IgD-negative memory B cell (primary cell): ENCODE results near the gene EMC10. TPM values are rescaled to one million over a fixed set of nuclear protein-coding genes. Genes with fewer than 3 reads are reported as not detected.
"Not testable (repeated sequence)": the region's sequence is repeated elsewhere in the genome, so short reads cannot be mapped to it uniquely, and the experiment has no call there.

Experiments used
- H3K27ac Mint-ChIP-seq, 3 donors: one replicate each; pipeline ENCODE4 v1.8.0; 2020 to 2022; ENCODE audit warnings: mild to moderate bottlenecking in 3 of 3, mixed read lengths in 3 of 3, moderate library complexity in 1 of 3
- H3K27me3 Mint-ChIP-seq: one replicate; pipeline ENCODE4 v1.8.0; 2021; ENCODE audit warnings: mixed read lengths
- H3K36me3 Mint-ChIP-seq: one replicate; pipeline ENCODE4 v1.8.0; 2020; ENCODE audit warnings: mild to moderate bottlenecking, mixed read lengths
- H3K4me1 Mint-ChIP-seq, 3 donors: one replicate each; pipeline ENCODE4 v1.8.0; 2020 to 2022; ENCODE audit warnings: mixed read lengths in 3 of 3, mild to moderate bottlenecking in 1 of 3
- H3K4me3 Mint-ChIP-seq, 4 donors: one replicate each; pipeline ENCODE4 v1.8.0; 2020 to 2022; ENCODE audit warnings: mild to moderate bottlenecking in 4 of 4, mixed read lengths in 4 of 4, moderate library complexity in 3 of 4
- H3K9me3 Mint-ChIP-seq, 3 donors: one replicate each; pipeline ENCODE4 v1.8.0; 2020 to 2021; ENCODE audit warnings: mixed read lengths in 3 of 3, mild to moderate bottlenecking in 1 of 3
- polyA plus RNA-seq: library from polyadenylated mRNA; unstranded; fragments of 300-500 nt; fragmentation: Illumina TruSeq; gene quantifications from one replicate; pipeline ENCODE4 v1.2.3, GENCODE V29; 2021

EMC10 gene
- polyA plus RNA-seq, 1 donor from 2014 or later, result 8.7 TPM

DNA sequence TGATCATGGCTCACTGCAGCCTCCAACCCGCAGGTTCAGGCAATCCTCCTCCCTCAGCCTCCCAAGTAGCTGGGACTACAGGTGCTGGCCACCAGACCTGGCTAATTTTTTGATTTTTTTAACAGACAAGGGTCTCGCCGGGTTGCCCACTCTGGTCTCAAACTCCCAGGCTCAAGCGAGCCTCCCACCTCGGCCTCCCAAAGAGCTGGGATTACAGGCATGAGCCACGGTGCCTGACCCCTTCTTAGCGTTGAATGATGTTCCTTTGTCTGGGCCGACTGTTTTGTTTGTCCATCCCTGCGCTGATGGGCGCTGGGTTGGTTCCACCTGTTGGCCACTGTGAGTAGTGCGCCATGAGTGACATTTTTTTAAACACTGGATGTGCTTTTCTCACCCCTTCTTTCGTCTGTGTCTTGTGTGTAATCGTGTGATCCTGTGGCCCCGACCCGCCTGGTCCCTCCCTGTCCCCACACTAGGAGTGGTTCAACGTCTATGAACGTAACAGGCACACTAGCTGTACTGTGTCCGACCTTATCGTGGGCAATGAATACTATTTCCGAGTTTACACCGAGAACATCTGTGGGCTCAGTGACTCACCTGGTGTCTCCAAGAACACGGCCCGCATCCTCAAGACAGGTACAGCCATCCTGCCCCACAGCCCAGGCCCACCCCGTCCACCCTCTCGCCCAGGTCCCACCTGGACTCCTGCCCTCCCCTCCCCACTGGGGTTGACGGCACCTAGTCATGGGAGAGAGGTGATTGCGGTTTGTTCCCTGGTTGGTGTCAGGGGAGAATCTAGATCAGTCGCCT, 15.0 kb upstream of the EMC10 start:
- Mint-ChIP-seq H3K4me1 (peaks cover 11 to 12% (median 12%) of the 10 kb centered on the region in 3 donors), H3K27me3 (peaks cover 5% of the 10 kb centered on the region), H3K36me3 (peaks cover 2% of the 10 kb centered on the region)

DNA sequence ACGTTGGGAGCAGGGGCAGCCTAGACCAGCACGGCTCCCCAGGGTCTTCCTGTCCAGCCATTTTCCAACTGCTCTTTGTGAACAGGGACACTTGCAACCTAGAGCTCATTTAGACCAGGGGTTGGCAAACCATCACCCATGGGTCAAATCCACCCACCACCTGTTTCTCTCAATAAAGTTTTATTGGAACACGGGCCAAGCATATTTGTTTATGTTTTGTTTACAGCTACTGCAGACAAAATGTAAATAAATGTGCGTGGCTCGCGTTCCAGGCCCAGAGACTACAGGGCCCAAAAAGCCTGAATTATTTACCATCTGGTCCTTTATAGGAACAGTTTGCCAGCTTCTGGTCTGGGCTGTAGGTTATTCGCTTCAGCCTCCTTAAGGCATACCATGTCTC, 13.3 kb upstream of the EMC10 start:
- Mint-ChIP-seq H3K27me3 (peaks cover 5% of the 10 kb centered on the region), H3K36me3 (no peaks in the 10 kb centered on the region), H3K4me1 (peaks cover 11 to 12% (median 12%) of the 10 kb centered on the region in 3 donors), H3K4me3 (peak overlapping the region in 1 of 4 donors; percentile 13), H3K27ac (peak overlapping the region in 1 of 3 donors; percentile 7), H3K9me3 (no peaks in the 10 kb centered on the region)

More for the DNA sequence above, 15.0 kb upstream of the EMC10 start:
- H3K27ac Mint-ChIP-seq, result peak overlapping the region in 2 of 3 donors; percentile 32 to 36
- no peaks in the 10 kb centered on the region for H3K9me3 Mint-ChIP-seq
- peak overlapping the region in 2 of 4 donors; percentile 31 to 85 for H3K4me3 Mint-ChIP-seq

DNA sequence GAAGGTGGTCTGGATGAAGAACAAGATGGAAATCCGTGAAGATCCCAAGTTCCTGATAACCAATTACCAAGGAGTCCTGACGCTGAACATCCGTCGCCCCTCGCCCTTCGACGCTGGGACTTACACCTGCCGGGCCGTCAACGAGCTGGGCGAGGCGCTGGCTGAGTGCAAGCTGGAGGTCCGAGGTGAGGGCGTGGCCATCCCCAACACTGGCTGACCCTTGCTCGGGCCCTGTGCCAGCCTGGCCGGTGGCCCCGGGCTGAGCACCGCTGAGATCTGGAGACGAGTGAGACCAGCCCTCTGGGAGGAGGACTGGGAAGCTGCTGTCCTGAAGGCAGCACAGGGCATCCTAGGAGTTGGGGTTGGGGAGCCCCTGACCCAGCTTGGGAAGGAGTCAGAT, 12.0 kb upstream of the EMC10 start:
- H3K27me3 Mint-ChIP-seq, result peaks cover 5% of the 10 kb centered on the region
- no peaks in the 10 kb centered on the region for H3K36me3 Mint-ChIP-seq
- no peaks in the 10 kb centered on the region for H3K9me3 Mint-ChIP-seq
- peak overlapping the region in 1 of 3 donors; percentile 31 for H3K27ac Mint-ChIP-seq
- H3K4me3 Mint-ChIP-seq, result peak overlapping the region in 1 of 4 donors; percentile 29
- H3K4me1 Mint-ChIP-seq, result peaks cover 11 to 12% (median 12%) of the 10 kb centered on the region in 3 donors

DNA sequence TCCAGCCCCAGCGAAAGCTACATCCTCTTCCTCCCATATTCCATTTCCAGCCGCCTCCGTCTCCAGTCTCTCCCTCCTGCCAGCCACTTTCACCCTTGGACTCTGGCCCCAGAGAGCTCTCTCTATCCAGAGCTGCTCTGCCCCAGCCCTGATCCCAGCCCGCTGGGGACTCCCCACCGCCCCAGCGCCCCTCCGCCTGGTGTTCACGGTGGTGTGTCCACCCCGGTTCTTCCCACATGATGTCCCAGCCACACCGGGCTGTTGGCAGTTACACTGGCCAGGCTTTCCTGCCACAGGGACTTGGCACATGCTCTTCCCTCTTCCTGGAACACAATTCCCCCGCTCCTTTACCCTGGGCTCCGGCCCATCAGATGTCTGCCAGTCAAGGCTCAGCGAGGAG, 11.3 kb upstream of the EMC10 start:
- Mint-ChIP-seq H3K36me3 (no peaks in the 10 kb centered on the region), H3K4me1 (peaks cover 10 to 11% (median 10%) of the 10 kb centered on the region in 3 donors), H3K27ac (no peak overlapping the region), H3K27me3 (peaks cover 5% of the 10 kb centered on the region), H3K4me3 (no peak overlapping the region), H3K9me3 (no peaks in the 10 kb centered on the region)

DNA sequence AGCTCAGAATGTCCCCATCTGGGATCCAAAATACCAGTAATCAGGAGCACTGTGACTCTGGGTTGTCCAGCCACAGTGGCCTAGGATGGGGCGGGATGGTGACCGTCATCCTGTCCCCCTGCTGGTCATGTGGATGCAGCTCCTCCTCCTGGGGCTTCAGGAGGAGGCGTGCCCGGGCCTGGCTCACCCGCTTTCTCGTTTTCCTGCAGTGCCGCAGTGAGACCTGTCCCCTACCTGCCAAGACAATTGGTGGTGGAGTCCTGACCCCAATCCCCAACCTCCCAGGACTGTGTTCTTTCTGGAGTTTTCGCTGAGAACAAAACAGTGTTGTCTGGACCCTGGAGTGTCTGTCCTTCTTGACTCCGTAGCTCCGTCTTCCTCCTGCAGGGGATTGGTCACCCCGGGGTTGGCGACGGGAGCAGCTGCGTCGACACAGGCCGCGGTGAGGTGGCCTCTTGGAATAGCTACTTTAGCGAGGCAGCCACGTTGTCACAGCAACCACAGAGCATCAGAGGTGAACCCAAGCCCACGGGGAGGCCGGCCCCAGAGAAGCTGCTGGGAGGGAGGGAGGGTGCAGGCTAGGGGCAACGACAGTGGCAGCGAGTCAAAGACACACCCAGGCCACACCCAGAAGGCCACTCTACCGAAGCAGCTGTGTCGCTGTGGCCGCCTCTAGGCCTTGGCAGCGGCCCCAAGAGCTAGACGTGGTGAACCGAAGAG, 10.2 kb upstream of the EMC10 start:
- Mint-ChIP-seq H3K27me3 (peaks cover 5% of the 10 kb centered on the region), H3K4me1 (peaks cover 3% of the 10 kb centered on the region in 3 donors), H3K9me3 (no peaks in the 10 kb centered on the region), H3K27ac (no peak overlapping the region), H3K4me3 (no peak overlapping the region), H3K36me3 (no peaks in the 10 kb centered on the region)

DNA sequence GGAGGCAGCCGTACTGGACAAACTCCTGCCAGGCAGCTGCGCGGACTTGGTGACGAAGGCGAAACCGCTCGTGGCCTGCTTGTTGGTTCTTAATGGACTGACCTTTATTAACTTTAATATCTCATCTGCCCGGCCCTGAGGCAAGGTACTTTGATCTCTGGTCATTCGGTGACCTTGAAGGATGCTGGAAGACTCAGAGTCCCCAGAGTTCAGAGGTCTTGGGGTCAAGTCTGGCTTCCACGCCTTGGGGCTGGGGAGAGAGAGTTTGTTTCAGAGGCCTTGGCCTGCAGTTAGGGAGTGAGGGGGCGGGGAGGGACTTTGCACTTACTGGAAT, 9.6 kb upstream of the EMC10 start:
- no peaks in the 10 kb centered on the region for H3K36me3 Mint-ChIP-seq
- H3K4me3 Mint-ChIP-seq, result no peak overlapping the region
- peaks cover 5% of the 10 kb centered on the region for H3K27me3 Mint-ChIP-seq
- no peaks in the 10 kb centered on the region for H3K9me3 Mint-ChIP-seq
- H3K27ac Mint-ChIP-seq, result no peak overlapping the region
- no peaks in the 10 kb centered on the region for H3K4me1 Mint-ChIP-seq

DNA sequence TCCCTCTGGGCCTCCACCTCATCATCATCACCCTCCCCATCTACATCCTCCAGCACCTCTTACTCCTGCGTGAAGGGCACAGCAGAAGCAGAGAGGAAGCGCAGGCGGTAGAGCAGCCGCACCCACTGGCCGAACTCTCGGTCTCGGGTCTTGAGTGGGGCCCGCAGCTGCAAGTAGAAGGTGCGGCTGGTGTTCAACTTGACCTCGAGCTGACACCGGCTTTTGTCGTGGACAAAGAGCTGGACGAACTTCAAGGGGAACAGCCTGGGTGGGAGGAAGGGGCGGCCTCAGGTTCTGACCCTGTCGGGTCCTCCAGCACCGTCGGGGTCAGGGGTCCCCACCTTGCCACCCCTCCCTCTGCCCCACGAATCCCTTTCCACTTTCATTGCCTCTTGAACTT, 8.7 kb upstream of the EMC10 start:
- Mint-ChIP-seq H3K4me1 (no peaks in the 10 kb centered on the region), H3K27me3 (peaks cover 5% of the 10 kb centered on the region), H3K36me3 (no peaks in the 10 kb centered on the region), H3K4me3 (no peak overlapping the region), H3K27ac (no peak overlapping the region), H3K9me3 (no peaks in the 10 kb centered on the region)

DNA sequence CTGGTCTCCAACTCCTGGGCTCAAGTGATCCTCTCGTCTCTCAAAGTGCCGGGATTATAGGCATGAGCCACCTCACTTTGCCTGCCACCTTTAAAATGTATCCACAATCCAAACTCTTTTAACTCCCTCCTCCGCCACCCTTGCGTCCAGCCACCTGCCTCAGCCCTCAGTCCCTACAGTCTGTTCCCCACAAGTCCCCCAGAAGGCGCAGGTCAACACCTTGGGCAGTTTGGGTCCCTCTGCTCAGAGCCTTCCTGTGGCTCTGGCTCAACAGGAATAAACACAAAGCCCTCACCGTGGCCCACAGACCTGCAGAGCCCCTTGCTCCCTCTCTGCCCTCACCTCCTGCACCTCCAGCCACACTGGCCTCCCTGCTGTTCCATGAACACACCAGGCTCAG, 7.5 kb upstream of the EMC10 start:
- Mint-ChIP-seq H3K36me3 (no peaks in the 10 kb centered on the region), H3K27me3 (peaks cover 4% of the 10 kb centered on the region), H3K4me1 (no peaks in the 10 kb centered on the region), H3K4me3 (no peak overlapping the region), H3K9me3 (no peaks in the 10 kb centered on the region), H3K27ac (no peak overlapping the region)

DNA sequence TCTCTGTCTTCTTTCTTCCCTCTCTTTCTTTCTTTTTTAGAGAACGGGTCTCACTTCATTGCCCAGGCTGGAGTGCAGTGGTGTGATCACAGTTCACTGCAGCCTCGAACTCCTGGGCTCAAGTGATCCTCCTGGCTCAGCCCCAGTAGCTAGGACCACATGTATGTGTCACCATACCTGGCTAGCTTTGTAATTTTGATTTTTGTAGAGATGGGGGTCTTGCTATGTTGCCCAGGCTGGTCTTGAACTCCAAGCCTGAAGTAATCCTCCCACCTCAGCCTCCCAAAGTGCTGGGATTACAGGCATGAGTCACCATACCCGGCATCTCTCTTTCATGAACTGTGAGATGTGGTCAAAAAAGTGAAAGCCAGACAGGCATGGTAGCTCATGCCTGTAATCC, 3.0 kb upstream of the EMC10 start:
- H3K4me3 Mint-ChIP-seq, H3K27me3 Mint-ChIP-seq, H3K9me3 Mint-ChIP-seq, H3K36me3 Mint-ChIP-seq: not testable (repeated sequence)
- Mint-ChIP-seq H3K4me1 (peaks cover 8 to 10% (median 10%) of the 10 kb centered on the region in 3 donors), H3K27ac (peak overlapping the region; percentile 16 to 74 (median 59))

DNA sequence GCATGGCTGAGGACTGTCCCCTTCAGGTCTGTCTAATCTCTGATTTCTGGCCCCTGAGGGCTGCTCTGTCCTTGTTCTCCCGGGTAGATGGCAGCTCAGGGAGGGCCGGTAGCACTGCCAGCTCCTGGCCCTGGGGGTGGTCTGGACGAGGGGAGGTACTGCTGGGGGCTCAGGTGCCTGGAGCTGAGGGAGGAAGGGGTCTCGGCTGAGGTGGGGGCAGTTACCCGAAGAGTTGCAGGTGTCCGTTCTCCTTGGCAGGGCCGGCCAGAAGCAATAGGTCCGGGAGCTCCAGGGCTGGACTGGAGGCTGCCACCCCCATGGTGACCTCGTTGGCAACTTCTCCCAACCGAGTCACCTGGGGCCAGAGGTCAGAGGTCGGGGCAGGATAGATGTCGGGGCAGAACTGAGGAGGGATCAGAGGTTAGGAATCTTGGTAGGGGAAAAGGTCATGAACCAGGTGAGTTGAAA, 1.2 kb upstream of the EMC10 start:
- H3K9me3 Mint-ChIP-seq, result no peaks in the 10 kb centered on the region
- no peaks in the 10 kb centered on the region for H3K36me3 Mint-ChIP-seq
- H3K27ac Mint-ChIP-seq, result peak overlapping the region; percentile 65 to 98 (median 96)
- peaks cover 8 to 14% (median 10%) of the 10 kb centered on the region in 3 donors for H3K4me1 Mint-ChIP-seq
- peak overlapping the region; percentile 58 to 100 (median 80) for H3K4me3 Mint-ChIP-seq
- H3K27me3 Mint-ChIP-seq, result no peaks in the 10 kb centered on the region

DNA sequence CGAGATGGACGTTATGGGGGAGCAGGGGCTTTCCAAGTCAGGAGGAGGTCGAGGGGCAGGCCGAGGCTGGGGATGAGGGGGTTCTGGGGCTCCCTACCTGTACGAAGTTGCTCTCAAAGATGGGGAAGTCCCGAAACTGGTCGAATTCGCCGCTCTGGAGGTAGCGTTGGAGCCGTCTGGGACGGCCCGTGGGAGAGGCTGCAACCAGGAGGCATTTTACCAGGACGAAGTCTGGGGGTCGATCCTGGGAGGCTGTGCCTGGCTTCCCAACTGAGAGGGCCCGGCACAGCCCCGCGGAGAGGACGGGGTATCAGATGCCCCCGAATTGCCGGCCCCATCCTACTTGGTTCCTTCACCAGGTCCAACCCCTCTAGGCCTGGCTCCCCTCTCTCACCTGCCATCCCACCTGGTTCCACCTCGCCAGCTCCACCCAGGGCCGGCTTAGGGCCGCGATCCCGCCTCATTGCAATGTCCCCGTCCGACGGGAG, 527 bp upstream of the EMC10 start:
- Mint-ChIP-seq H3K4me1 (peaks cover 8 to 14% (median 10%) of the 10 kb centered on the region in 3 donors), H3K36me3 (no peaks in the 10 kb centered on the region), H3K27me3 (no peaks in the 10 kb centered on the region), H3K4me3 (peak overlapping the region; percentile 94 to 100 (median 98)), H3K27ac (peak overlapping the region; percentile 96 to 98 (median 98)), H3K9me3 (no peaks in the 10 kb centered on the region)

DNA sequence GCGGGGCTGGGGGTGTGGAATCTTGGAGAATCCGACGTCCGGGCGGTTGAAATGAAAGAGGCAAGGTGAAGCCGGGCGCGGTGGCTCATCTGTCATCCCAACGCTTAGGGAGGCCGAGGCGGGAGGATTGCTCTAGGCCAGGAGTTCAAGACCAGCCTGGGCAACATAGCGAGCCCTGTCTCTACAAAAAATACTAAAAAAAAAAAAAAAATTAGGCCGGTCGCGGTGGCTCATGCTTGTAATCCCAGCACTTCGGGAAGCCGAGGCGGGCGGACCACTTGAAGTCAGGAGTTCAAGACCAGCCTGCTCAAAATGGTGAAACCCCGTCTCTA, 566 bp downstream of the EMC10 start:
- Mint-ChIP-seq H3K4me3 (peak overlapping the region; percentile 94 to 100 (median 98)), H3K27ac (peak overlapping the region; percentile 96 to 98 (median 98)), H3K36me3 (peaks cover 2% of the 10 kb centered on the region), H3K4me1 (peaks cover 8 to 14% (median 11%) of the 10 kb centered on the region in 3 donors), H3K27me3 (no peaks in the 10 kb centered on the region), H3K9me3 (no peaks in the 10 kb centered on the region)

DNA sequence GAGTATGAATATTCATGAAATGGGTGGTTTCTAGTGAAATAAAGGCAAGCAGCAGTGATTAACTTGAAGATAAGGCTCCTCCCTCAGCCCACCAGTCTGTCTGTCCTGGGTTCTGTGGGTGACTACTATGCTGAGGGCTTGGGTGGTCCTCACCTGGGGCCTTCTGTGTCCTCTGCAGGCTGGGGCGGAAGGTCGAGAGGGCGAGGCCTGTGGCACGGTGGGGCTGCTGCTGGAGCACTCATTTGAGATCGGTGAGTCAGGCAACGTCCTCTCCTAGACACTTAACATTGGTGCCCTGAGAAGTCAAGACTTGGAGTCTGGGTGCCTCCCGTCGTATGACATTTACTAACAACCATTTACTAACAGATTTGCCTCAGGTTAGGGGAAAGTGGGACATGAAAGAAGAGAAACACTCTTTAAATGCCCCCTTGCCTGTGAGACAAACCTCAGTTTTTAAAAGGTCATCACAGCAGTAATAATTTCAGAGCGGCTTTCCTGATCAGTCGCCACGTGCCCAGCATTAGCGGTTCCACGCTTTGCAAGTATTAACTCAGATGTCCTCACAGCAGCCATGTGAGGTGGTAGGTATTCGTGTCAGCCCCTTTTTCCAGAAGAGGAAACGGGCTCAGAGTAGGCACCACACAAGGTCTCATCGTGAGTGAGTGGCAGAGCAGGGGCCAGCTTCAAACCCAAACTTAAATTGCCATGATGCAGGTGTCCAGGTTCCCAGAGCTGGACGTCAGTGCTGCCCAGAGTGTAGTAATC, 1.6 kb downstream of the EMC10 start:
- peaks cover 2% of the 10 kb centered on the region for H3K36me3 Mint-ChIP-seq
- H3K27me3 Mint-ChIP-seq, result no peaks in the 10 kb centered on the region
- H3K4me3 Mint-ChIP-seq, result peak overlapping the region; percentile 94 to 100 (median 98)
- peaks cover 8 to 14% (median 11%) of the 10 kb centered on the region in 3 donors for H3K4me1 Mint-ChIP-seq
- H3K9me3 Mint-ChIP-seq, result no peaks in the 10 kb centered on the region
- H3K27ac Mint-ChIP-seq, result peak overlapping the region in 2 of 3 donors; percentile 96 to 98

DNA sequence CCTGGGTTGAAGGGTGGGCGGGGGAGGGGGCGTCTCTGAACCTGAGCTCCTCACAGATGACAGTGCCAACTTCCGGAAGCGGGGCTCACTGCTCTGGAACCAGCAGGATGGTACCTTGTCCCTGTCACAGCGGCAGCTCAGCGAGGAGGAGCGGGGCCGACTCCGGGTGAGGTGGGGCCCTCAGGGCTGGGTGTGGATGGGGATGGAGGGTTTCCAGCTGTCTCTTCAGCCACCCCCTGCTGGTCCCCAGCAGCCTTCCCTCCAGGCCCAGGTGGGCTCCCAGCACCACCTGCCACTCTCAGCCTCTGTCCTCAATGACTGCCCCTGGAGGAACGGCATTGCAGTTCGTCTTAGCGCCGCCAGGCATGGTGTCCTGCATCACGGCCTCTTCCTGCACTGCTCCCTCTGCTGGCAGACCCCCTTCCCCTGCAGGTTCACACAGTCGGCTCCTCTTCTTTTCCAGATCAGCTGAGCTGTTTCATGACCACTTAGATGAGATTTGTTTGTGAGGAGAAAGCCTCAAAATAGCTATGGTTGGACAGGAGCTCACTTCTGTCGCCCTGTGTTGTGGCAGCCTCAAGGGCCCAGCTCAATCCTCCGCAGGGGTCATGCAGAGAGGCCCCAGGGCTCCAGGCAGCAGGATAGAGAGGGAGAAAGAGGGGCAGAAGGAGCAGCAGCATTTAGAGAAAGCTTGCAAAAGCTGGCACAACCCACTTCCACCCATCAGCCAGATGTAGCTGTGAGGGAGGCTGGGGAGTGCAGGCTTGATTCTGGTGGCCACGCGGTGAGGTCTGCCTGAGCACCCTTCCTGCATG, 2.8 kb downstream of the EMC10 start:
- Mint-ChIP-seq H3K27ac (peak overlapping the region in 2 of 3 donors; percentile 65 to 87), H3K36me3 (peaks cover 6% of the 10 kb centered on the region), H3K4me3 (peak overlapping the region in 3 of 4 donors; percentile 17 to 55 (median 20)), H3K9me3 (no peaks in the 10 kb centered on the region), H3K27me3 (no peaks in the 10 kb centered on the region), H3K4me1 (peaks cover 8 to 15% (median 11%) of the 10 kb centered on the region in 3 donors)
